Keratinocyte (primary cell): Measurements from ENCODE around the gene CCDC127. TPM values are rescaled to one million over a fixed set of nuclear protein-coding genes. Genes with fewer than 3 reads are reported as not detected.

ENCODE experiments used
- DNase-seq: peaks from one replicate; pipeline ENCODE4 v3.0.0-alpha.2; 2011; ENCODE audit warnings: low read depth, missing footprints, low spot score
- FAIRE-seq: peaks from 2 replicates; lab custom pipeline; 2011; peaks lifted over from hg19 to GRCh38; lab: Jason Lieb, UNC
- H2AFZ ChIP-seq: 2 replicates; pipeline ENCODE4 v1.6.0; 2012; ENCODE audit warnings: low read length, control low read depth, inconsistent platforms; ENCODE audit not compliant: control insufficient read depth
- H3K27ac ChIP-seq: 2 replicates; pipeline ENCODE4 v1.5.1; 2011; ENCODE audit warnings: low read length; ENCODE audit not compliant: control insufficient read depth, insufficient read depth
- H3K27me3 ChIP-seq: 3 replicates; pipeline ENCODE4 v1.6.0; 2011; ENCODE audit warnings: low read length; ENCODE audit not compliant: control insufficient read depth, insufficient read depth; ENCODE audit errors: extremely low read depth
- H3K36me3 ChIP-seq, 2 experiments: 2 replicates in 1 of 2; 3 replicates in 1 of 2; pipeline ENCODE4 v1.5.1; 2011; ENCODE audit warnings: low read length in 2 of 2, mild to moderate bottlenecking in 1 of 2; ENCODE audit not compliant: control insufficient read depth in 2 of 2, insufficient read depth in 2 of 2; ENCODE audit errors: extremely low read depth in 1 of 2
- H3K4me1 ChIP-seq: 3 replicates; pipeline ENCODE4 v1.5.1; 2011; ENCODE audit warnings: low read length; ENCODE audit not compliant: control insufficient read depth, insufficient read depth; ENCODE audit errors: extremely low read depth
- H3K4me2 ChIP-seq: 3 replicates; pipeline ENCODE4 v1.6.0; 2011; ENCODE audit warnings: low read depth, low read length; ENCODE audit not compliant: control insufficient read depth, insufficient read depth; ENCODE audit errors: extremely low read depth
- H3K4me3 ChIP-seq, 3 experiments: fragments of 200-600 bp in 1 of 3; sonication (generic) in 1 of 3; 2 replicates in 2 of 3; 3 replicates in 1 of 3; pipeline ENCODE4 v1.5.1; 2011 to 2016; ENCODE audit warnings: low read length in 3 of 3, mild to moderate bottlenecking in 3 of 3, control low read depth in 2 of 3, inconsistent platforms in 1 of 3, low read depth in 1 of 3, mixed read lengths in 1 of 3, mixed run types in 1 of 3, moderate library complexity in 1 of 3; ENCODE audit not compliant: control insufficient read depth in 2 of 3, insufficient read depth in 2 of 3; ENCODE audit errors: extremely low read depth in 1 of 3
- H3K79me2 ChIP-seq: 2 replicates; pipeline ENCODE4 v1.6.0; 2012; ENCODE audit warnings: low read length; ENCODE audit not compliant: control insufficient read depth, insufficient read depth
- H3K9ac ChIP-seq: 3 replicates; pipeline ENCODE4 v1.6.0; 2011; ENCODE audit warnings: low read length; ENCODE audit not compliant: control insufficient read depth, insufficient read depth; ENCODE audit errors: extremely low read depth
- H3K9me1 ChIP-seq: 3 replicates; pipeline ENCODE4 v1.6.0; 2011; ENCODE audit warnings: low read length; ENCODE audit not compliant: control insufficient read depth, insufficient read depth; ENCODE audit errors: extremely low read depth
- H3K9me3 ChIP-seq: 2 replicates; pipeline ENCODE4 v1.5.1; 2012; ENCODE audit warnings: low read depth, low read length; ENCODE audit not compliant: control insufficient read depth
- H4K20me1 ChIP-seq: 3 replicates; pipeline ENCODE4 v1.6.0; 2011; ENCODE audit warnings: low read length; ENCODE audit not compliant: control insufficient read depth, insufficient read depth; ENCODE audit errors: extremely low read depth
- CTCF ChIP-seq, 3 experiments: IDR thresholded peaks in 1 of 3; conservative IDR thresholded peaks in 1 of 3; optimal IDR thresholded peaks in 1 of 3; 2 replicates in 2 of 3; 3 replicates in 1 of 3; pipeline versions ENCODE3 to v1.5.1; 2011; ENCODE audit warnings: low read length in 3 of 3, mild to moderate bottlenecking in 3 of 3, moderate library complexity in 2 of 3, control low read depth in 1 of 3, inconsistent platforms in 1 of 3; ENCODE audit not compliant: insufficient read depth in 2 of 3; ENCODE audit errors: extremely low read depth in 1 of 3
- EZH2 ChIP-seq: IDR thresholded peaks from one replicate; pipeline ENCODE4 v1.6.1; 2012; ENCODE audit warnings: inconsistent platforms, mild to moderate bottlenecking, low read length, moderate library complexity
- dilution Hi-C: fragments of 300-500 bp; cut with MboI; formaldehyde crosslinking; loops from one replicate; pipeline ENCODE4 v1.7.0; 2020; ENCODE audit warnings: low sequenced_read_pairs; ENCODE audit not compliant: extremely low pct_ligation_motif_present
- polyA plus RNA-seq, 5 experiments: library from polyadenylated mRNA; depleted of rRNA in 3 of 5; stranded (reverse) in 3 of 5; stranded (forward) in 1 of 5; unstranded in 1 of 5; fragments of >200 nt; gene quantifications; 1 replicate in 1 of 5; 2 replicates in 3 of 5; 3 replicates in 1 of 5; pipeline versions ENCODE4 v1.2.1 to v1.2.3, GENCODE V29; 2011 to 2012; ENCODE audit warnings: missing spikeins in 2 of 5, low read depth in 1 of 5, low replicate concordance in 1 of 5

Gene CCDC127
- polyA plus RNA-seq, 1 donor (not counting 4 experiments of a cell fraction or from before 2014, with no cell fraction given), result 4.9 TPM

GRCh38 chr5:192970-193831, 24.8 kb downstream of the CCDC127 start:
- no peak overlapping the region for H3K9ac ChIP-seq
- no peak for DNase-seq
- TF ChIP-seq CTCF (optimal IDR thresholded peaks at IDR 0.05 in 1 of 3, IDR thresholded peaks at IDR 0.05 in 1 of 3, conservative IDR thresholded peaks at IDR 0.05 in 1 of 3; ENCODE audit: extremely low read depth in 1 of 3, insufficient read depth in 2 of 3, low read length in 3 of 3), result no peak
- H2AFZ ChIP-seq, result no peak overlapping the region
- H3K4me2 ChIP-seq, result no peak overlapping the region
- H3K4me1 ChIP-seq, result peaks cover 2% of the 10 kb centered on the region
- dilution Hi-C loops, result no loop called here
- no peaks in the 10 kb centered on the region for H3K9me3 ChIP-seq
- peaks cover 1% of the 10 kb centered on the region for H4K20me1 ChIP-seq
- no peaks in the 10 kb centered on the region for H3K9me1 ChIP-seq
- H3K4me3 ChIP-seq, result no peak overlapping the region
- H3K79me2 ChIP-seq, result no peaks in the 10 kb centered on the region
- H3K36me3 ChIP-seq, result no peaks in the 10 kb centered on the region
- H3K27me3 ChIP-seq, result peaks cover 38% of the 10 kb centered on the region
- FAIRE-seq, result no peak
- H3K27ac ChIP-seq, result no peak overlapping the region

GRCh38 chr5:192691-192969, 25.3 kb downstream of the CCDC127 start:
- Histone ChIP-seq H3K4me1 (peaks cover 2% of the 10 kb centered on the region), H3K9me1 (no peaks in the 10 kb centered on the region), H4K20me1 (peaks cover 4% of the 10 kb centered on the region), H3K36me3 (no peaks in the 10 kb centered on the region), H3K4me3 (no peak overlapping the region), H3K9ac (no peak overlapping the region), H3K27ac (no peak overlapping the region), H2AFZ (no peak overlapping the region), H3K27me3 (peaks cover 42% of the 10 kb centered on the region), H3K4me2 (no peak overlapping the region), H3K9me3 (no peaks in the 10 kb centered on the region), H3K79me2 (no peaks in the 10 kb centered on the region)
- dilution Hi-C loops, result no loop called here
- no peak for TF ChIP-seq EZH2
- TF ChIP-seq CTCF (optimal IDR thresholded peaks at IDR 0.05 in 1 of 3, IDR thresholded peaks at IDR 0.05 in 1 of 3, conservative IDR thresholded peaks at IDR 0.05 in 1 of 3; ENCODE audit: extremely low read depth in 1 of 3, insufficient read depth in 2 of 3, low read length in 3 of 3), result no peak
- no peak for FAIRE-seq
- no peak for DNase-seq
